ENCODE results near the gene MAPK11.

Gene MAPK11

DNA sequence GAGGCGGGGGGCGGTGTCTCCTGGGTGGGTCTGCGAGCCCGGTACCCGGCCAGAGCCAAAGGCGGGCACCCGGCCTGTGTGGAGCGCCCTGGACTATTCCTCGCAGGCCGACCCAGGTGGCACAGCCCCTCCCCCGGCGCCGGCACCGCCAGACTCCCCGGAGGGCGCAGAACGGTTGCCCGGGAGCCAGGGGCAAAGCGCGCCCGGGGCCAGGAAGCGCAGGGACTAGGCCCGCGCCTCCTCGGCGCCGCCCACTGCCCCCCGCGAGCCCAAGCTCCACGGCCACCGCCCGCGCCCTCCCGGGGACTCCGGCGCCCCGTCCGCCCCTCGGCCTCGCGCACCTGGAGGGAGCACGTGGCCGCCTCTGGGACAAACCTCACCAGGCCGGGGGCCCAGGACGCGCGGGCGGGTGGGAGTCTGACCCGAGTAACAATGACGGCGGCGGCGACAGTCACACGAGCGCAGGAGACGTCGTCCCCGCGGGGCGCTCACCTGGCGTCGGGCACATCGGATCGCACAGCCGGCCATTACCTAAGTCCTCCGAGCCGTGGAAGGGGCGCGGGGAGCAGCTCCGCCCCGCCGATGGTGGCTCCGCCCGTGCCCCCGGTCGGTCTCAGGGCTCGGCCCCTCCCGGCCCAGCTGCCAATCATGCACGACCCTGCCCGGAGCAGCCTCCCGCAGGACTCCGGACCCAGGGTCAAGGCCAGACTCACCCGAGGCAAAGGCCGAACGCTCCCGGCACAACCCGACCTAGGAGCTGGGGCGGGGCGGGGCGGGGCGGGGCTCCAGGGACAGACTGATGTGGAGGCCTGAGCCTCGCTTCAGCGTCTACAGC lies 29.8 kb upstream of the MAPK11 start:
- no peak for DNase-seq (ENCODE audit: low read depth)
- peak overlapping the region; percentile 43 for H3K4me3 ChIP-seq (ENCODE audit: low read length)
- TF ChIP-seq, protein P1, sequence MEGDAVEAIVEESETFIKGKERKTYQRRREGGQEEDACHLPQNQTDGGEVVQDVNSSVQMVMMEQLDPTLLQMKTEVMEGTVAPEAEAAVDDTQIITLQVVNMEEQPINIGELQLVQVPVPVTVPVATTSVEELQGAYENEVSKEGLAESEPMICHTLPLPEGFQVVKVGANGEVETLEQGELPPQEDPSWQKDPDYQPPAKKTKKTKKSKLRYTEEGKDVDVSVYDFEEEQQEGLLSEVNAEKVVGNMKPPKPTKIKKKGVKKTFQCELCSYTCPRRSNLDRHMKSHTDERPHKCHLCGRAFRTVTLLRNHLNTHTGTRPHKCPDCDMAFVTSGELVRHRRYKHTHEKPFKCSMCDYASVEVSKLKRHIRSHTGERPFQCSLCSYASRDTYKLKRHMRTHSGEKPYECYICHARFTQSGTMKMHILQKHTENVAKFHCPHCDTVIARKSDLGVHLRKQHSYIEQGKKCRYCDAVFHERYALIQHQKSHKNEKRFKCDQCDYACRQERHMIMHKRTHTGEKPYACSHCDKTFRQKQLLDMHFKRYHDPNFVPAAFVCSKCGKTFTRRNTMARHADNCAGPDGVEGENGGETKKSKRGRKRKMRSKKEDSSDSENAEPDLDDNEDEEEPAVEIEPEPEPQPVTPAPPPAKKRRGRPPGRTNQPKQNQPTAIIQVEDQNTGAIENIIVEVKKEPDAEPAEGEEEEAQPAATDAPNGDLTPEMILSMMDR (conservative IDR thresholded peaks at IDR 0.05; ENCODE audit: low read length), result no peak

DNA sequence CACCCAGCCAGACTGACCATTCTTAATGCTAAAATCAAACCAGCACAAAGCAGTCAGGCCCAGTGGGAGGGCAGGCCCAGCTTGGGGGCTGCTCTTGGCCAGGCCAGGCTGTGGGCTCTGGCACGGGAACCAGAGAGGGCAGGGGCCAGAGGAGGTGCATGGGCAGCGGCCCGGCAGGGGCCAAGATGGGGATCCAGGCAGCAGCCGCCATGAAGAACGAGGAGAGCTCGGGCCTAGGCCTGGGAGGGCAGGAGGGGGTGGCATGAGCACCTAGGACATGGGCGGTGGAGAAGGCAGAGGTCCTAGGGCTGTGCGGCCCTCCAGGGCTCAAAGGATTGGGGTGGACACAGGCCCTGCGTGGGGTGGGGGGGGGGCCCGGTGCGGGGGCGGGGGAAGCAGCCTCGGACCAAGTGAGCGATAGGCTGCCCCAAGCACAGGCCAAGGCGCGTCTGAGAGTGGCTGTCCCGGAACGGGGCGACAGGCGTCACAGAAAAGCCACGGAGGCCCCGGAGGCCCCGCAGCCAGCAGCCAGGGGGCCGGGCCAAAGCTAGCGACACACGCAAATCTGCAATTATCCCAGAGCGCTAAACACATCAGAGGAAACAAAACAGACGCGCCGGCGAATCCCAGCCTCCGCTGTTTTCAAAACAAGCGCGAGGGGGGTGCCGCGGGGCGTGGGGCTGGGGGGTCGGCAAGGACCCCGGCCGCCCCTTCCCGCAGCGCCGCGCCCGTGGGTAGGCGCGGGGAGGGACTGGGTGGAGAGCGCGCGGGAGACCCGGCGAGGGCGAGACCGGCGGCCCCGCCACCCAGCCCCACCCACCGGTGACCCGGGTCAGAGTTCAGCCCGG lies 29.0 kb upstream of the MAPK11 start:
- TF ChIP-seq, protein P1 (conservative IDR thresholded peaks at IDR 0.05; ENCODE audit: low read length), result no peak
- DNase-seq (ENCODE audit: low read depth), result peak; percentile 33
- peak overlapping the region; percentile 20 for H3K4me3 ChIP-seq (ENCODE audit: low read length)

DNA sequence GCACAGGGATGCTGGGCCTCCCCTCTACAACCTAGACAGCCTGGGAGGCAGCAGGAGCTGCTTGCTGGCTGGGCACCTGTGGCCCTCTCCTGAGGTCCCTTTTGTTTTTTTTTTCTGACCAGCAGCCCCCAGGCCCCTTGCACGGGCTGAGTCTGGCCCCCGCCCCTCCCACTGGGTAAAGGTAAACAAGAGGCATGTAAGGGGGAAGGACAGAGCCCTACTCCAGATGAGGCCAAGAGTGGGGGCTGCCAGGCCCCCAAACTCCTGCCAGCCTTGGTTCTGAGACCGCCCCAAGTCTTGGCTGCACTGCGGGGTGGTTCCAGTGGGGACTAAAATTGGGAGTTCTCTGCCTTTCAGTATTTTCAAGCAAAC lies 28.1 kb upstream of the MAPK11 start:
- DNase-seq (ENCODE audit: low read depth), result no peak
- TF ChIP-seq, protein P1 (conservative IDR thresholded peaks at IDR 0.05; ENCODE audit: low read length), result no peak
- H3K4me3 ChIP-seq (ENCODE audit: low read length), result no peak overlapping the region

DNA sequence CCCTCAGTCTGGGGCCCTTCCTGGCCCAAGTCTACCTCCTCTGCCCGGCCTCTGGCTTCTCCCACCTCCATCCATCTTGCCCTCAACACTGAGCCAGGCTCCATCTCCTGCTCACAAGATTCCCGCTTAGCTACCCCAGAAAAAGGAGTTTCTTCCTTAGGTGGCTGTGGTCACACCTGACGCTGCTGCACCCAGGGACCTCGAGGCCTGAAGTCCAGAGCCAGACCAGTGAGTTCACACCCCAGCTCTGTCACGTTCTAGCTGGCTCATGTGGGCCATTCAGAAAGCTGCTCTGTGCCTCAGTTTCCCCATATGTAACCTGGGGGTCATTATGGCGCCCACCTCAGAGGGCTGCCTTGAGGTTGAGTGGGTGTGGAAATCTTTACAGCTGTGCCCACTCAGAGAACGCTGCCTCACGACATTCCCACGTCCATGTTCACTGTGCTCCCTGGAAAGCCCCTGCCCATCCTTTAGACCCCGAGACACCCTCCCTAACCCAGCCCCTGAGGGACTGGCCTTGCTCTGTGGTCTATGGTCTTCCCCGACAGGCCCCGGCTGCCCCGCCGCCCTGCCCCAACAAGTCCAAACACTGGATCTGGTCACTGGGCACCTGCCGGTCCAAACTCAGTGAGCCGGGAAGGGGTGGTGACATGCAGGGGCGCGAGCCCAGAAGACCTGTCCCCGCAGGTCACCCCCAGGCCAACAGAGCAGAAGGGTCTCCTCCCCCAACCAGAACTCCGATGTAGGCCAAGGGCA lies 27.5 kb upstream of the MAPK11 start:
- TF ChIP-seq, protein P1 (conservative IDR thresholded peaks at IDR 0.05; ENCODE audit: low read length), result no peak
- no peak overlapping the region for H3K4me3 ChIP-seq (ENCODE audit: low read length)

DNA sequence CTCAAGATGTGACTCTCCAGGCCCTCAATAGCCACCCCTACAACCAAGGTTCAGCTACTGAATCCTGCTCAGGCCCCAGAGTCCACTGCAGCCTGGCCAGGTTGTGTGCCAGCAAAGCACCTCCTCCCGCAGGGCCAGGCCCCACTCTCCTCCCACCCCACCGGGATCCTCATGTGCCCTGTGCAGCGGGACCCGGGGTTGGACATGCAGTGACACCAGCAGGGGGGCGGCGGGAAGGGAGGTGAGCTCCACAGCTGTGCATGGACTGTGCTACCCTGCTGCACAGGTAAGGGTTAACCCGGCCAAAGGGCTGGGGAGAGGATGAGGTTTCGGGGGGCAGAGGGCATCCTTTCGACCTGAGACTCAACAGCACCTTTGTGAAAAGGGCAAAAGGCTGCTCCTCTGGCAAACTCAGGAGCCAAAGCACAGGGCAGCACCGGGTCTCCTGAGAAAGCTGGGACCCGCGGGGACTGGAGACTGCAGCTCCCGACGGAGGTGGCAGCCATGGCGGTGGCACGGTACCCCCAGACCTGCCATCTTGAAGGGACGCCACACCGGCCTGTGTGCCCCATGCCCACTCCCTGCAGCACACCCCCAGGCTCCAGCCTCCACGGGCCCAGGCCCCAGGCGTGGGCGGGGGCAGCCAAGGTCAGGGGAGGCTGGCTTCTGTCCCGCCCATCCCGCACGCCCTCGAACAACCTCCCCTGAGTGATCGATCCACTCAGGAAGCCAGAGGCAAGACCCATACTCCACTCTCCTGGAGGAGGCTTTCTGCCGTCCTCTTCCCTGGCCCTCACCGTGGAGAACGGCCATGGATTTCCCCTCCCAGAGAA lies 26.7 kb upstream of the MAPK11 start:
- H3K4me3 ChIP-seq (ENCODE audit: low read length), result no peak overlapping the region
- TF ChIP-seq, protein P1 (conservative IDR thresholded peaks at IDR 0.05; ENCODE audit: low read length), result no peak
- DNase-seq (ENCODE audit: low read depth), result no peak

More for the DNA sequence above, 27.5 kb upstream of the MAPK11 start:
- no peak for DNase-seq (ENCODE audit: low read depth)

DNA sequence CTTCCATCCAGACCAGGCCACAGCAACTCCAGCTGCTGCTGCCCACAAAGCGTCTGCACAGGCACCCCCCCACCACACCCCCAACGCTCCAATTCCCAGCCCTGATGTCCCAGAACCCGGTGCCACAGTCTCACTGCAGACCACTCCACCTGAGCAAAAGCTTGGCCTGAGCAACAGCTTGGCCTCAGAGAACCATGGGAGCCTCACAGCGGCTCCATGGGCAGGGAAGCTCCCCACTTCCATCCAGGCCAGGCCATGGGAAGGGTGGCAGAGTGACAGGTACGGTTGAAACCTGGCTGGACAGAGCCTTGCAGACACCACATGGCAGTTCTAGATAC lies 24.1 kb upstream of the MAPK11 start:
- no peak overlapping the region for H3K4me3 ChIP-seq (ENCODE audit: low read length)
- TF ChIP-seq, protein P1 (conservative IDR thresholded peaks at IDR 0.05; ENCODE audit: low read length), result no peak
- no peak for DNase-seq (ENCODE audit: low read depth)

All from AG10803 (cell line).